ENCODE data around the gene PHC2. TPM values are rescaled to one million over a fixed set of nuclear protein-coding genes. Genes with fewer than 3 reads are reported as not detected.
A peak's percentile ranks its signal among the peaks of the same experiment; 100 is the strongest.

PHC2 gene
- total RNA-seq, 3 donors from 2014 or later (not counting 1 experiment from before 2014, with no cell fraction given) = 36.6 to 46.6 (median 39.5) TPM

- ATAC-seq (peak; percentile 95 to 98 (median 98)), DNase-seq (peak; percentile 72 to 90)
- Mint-ChIP-seq H3K36me3 (no peaks in the 10 kb centered on the region), H3K27me3 (ENCODE audit: low read depth in 2 of 2) (no peaks in the 10 kb centered on the region), H3K4me1 (peaks cover 21 to 27% of the 10 kb centered on the region in 2 donors), H3K27ac (peak within 1 kb of the TSS; percentile 59 to 87), H3K9me3 (no peaks in the 10 kb centered on the region), H3K4me3 (peak within 1 kb of the TSS; percentile 97)
- no peaks in the 10 kb centered on the region for H3K9me3 ChIP-seq (ENCODE audit: control insufficient read depth, insufficient read depth, low read length)
- H3K27me3 ChIP-seq (ENCODE audit: control insufficient read depth, insufficient read depth, low read length) = no peaks in the 10 kb centered on the region
- no peak for TF ChIP-seq CTCF (IDR thresholded peaks at IDR 0.05)
- WGBS (ENCODE audit: insufficient coverage) = 1% methylated on average over 38 of the region's 38 CpGs
- H3K4me3 ChIP-seq (ENCODE audit: low read length) = peak within 1 kb of the TSS; percentile 51
- intact Hi-C loops (cut with micrococcal nuclease) = no loop called here
- H3K4me1 ChIP-seq (ENCODE audit: control insufficient read depth, insufficient read depth, low read length) = peaks cover 16% of the 10 kb centered on the region
- H3K27ac ChIP-seq (ENCODE audit: low read length) = peak within 1 kb of the TSS; percentile 59
- no peaks in the 10 kb centered on the region for H3K36me3 ChIP-seq (ENCODE audit: control insufficient read depth, insufficient read depth, low read length)
Observed at GRCh38 chr1:33472269-33472980, 41.5 kb upstream of the PHC2 start, which contains the start of gene ZSCAN20. ZSCAN20 (plus strand) TSS chr1:33472645; CDS start chr1:33479289, 6,644 bp downstream.

GRCh38 chr1:33471416-33471815 is 40.5 kb upstream of the PHC2 start:
- no peak overlapping the region for H3K27ac Mint-ChIP-seq
- no peak for TF ChIP-seq CTCF (IDR thresholded peaks at IDR 0.05)
- 96% methylated on average over 4 of the region's 4 CpGs for WGBS (ENCODE audit: insufficient coverage)
- no peak overlapping the region for H3K4me3 Mint-ChIP-seq
- intact Hi-C loops (cut with micrococcal nuclease) = no loop called here
- H3K36me3 Mint-ChIP-seq = no peaks in the 10 kb centered on the region
- H3K4me3 ChIP-seq (ENCODE audit: low read length) = no peak overlapping the region
- no peaks in the 10 kb centered on the region for H3K27me3 Mint-ChIP-seq (ENCODE audit: low read depth in 2 of 2)
- no peaks in the 10 kb centered on the region for H3K36me3 ChIP-seq (ENCODE audit: control insufficient read depth, insufficient read depth, low read length)
- H3K27me3 ChIP-seq (ENCODE audit: control insufficient read depth, insufficient read depth, low read length) = no peaks in the 10 kb centered on the region
- H3K4me1 Mint-ChIP-seq = peaks cover 21 to 27% of the 10 kb centered on the region in 2 donors
- H3K9me3 ChIP-seq (ENCODE audit: control insufficient read depth, insufficient read depth, low read length) = no peaks in the 10 kb centered on the region
- H3K9me3 Mint-ChIP-seq = no peaks in the 10 kb centered on the region
- DNase-seq = no peak
- ATAC-seq = no peak
- H3K4me1 ChIP-seq (ENCODE audit: control insufficient read depth, insufficient read depth, low read length) = peaks cover 16% of the 10 kb centered on the region
- no peak overlapping the region for H3K27ac ChIP-seq (ENCODE audit: low read length)

GRCh38 chr1:33470495-33471012 is 39.7 kb upstream of the PHC2 start:
- H3K27ac ChIP-seq (ENCODE audit: low read length) = no peak overlapping the region
- H3K36me3 ChIP-seq (ENCODE audit: control insufficient read depth, insufficient read depth, low read length) = no peaks in the 10 kb centered on the region
- H3K9me3 ChIP-seq (ENCODE audit: control insufficient read depth, insufficient read depth, low read length) = no peaks in the 10 kb centered on the region
- no peaks in the 10 kb centered on the region for H3K9me3 Mint-ChIP-seq
- no peaks in the 10 kb centered on the region for H3K27me3 ChIP-seq (ENCODE audit: control insufficient read depth, insufficient read depth, low read length)
- peak; percentile 45 to 60 (median 51) for ATAC-seq
- intact Hi-C loops (cut with micrococcal nuclease) = loop anchor here (1.0 kb wide), 1 partner anchor 175 kb away; no protein-coding TSS in a partner anchor
- H3K4me3 ChIP-seq (ENCODE audit: low read length) = no peak overlapping the region
- peak; percentile 69 for TF ChIP-seq CTCF (IDR thresholded peaks at IDR 0.05)
- peak; percentile 39 to 76 for DNase-seq
- peaks cover 16% of the 10 kb centered on the region for H3K4me1 ChIP-seq (ENCODE audit: control insufficient read depth, insufficient read depth, low read length)
- WGBS (ENCODE audit: insufficient coverage) = 6% methylated on average over 11 of the region's 11 CpGs
- peak overlapping the region; percentile 60 for H3K4me3 Mint-ChIP-seq
- H3K27ac Mint-ChIP-seq = no peak overlapping the region
- no peaks in the 10 kb centered on the region for H3K36me3 Mint-ChIP-seq
- peaks cover 21 to 27% of the 10 kb centered on the region in 2 donors for H3K4me1 Mint-ChIP-seq
- no peaks in the 10 kb centered on the region for H3K27me3 Mint-ChIP-seq (ENCODE audit: low read depth in 2 of 2)

Data from natural killer cell (primary cell).